ENCODE measurements around the gene HCRTR1. TPM values are rescaled to one million over a fixed set of nuclear protein-coding genes. Genes with fewer than 3 reads are reported as not detected.
A peak's percentile ranks its signal among the peaks of the same experiment; 100 is the strongest.

Gene HCRTR1
- 0.28 TPM for polyA plus RNA-seq (2013, experiment 1 of 2)
- polyA plus RNA-seq (2013, experiment 2 of 2) = 0.22 TPM

GRCh38 chr1:31617218-31617915 lies at the start of gene HCRTR1:
TSS of gene HCRTR1 (plus strand) at chr1:31617689. CDS start at chr1:31619193, 1,504 bp downstream.
- Histone ChIP-seq H2BK12ac (ENCODE audit: low read length) (peak within 1 kb of the TSS; percentile 95), H2AK5ac (ENCODE audit: low read depth, low read length) (no peak within 1 kb of the TSS), H4K8ac (ENCODE audit: low read depth, low read length) (no peak within 1 kb of the TSS), H3K36me3 (replicated peaks in 1 of 2; ENCODE audit: control insufficient read depth in 2 of 2, insufficient read depth in 2 of 2, low read length in 2 of 2) (no peaks in the 10 kb centered on the region), H3K9me3 (replicated peaks in 1 of 2; ENCODE audit: control insufficient read depth in 2 of 2, insufficient read depth in 1 of 2, low read depth in 1 of 2, low read length in 2 of 2) (no peaks in the 10 kb centered on the region), H3K4ac (ENCODE audit: low read length) (no peak within 1 kb of the TSS), H3K4me3 (ENCODE audit: low read length in 2 of 2) (peak within 1 kb of the TSS; percentile 46 to 87), H3K79me1 (ENCODE audit: low read depth, low read length) (no peaks in the 10 kb centered on the region), H3K4me2 (ENCODE audit: insufficient read depth, low read length, poor library complexity, severe bottlenecking) (peak within 1 kb of the TSS; percentile 95), H4K91ac (ENCODE audit: low read depth, low read length, poor library complexity) (no peak within 1 kb of the TSS), H3K18ac (ENCODE audit: low read length) (peak within 1 kb of the TSS; percentile 93), H3K27me3 (ENCODE audit: control insufficient read depth in 3 of 3, insufficient read depth in 3 of 3, low read depth in 1 of 3, low read length in 3 of 3) (peaks cover 0 to 62% (median 18%) of the 10 kb centered on the region in 3 experiments), H3K9ac (ENCODE audit: low read depth, low read length, poor library complexity) (peak within 1 kb of the TSS; percentile 85), H3K27ac (replicated peaks; ENCODE audit: low read length) (no peak within 1 kb of the TSS), H2AFZ (ENCODE audit: low read length) (peak within 1 kb of the TSS; percentile 98), H2BK15ac (ENCODE audit: low read length) (no peak within 1 kb of the TSS), H3K14ac (ENCODE audit: low read length) (no peak within 1 kb of the TSS), H2BK120ac (ENCODE audit: low read depth, low read length) (peak within 1 kb of the TSS; percentile 20), H3K23ac (ENCODE audit: low read depth, low read length, poor library complexity) (no peak within 1 kb of the TSS), H3K4me1 (ENCODE audit: control insufficient read depth in 2 of 2, insufficient read depth in 1 of 2, low read depth in 1 of 2, low read length in 2 of 2) (peaks cover 4 to 12% of the 10 kb centered on the region in 2 donors), H2BK5ac (ENCODE audit: low read length) (no peak within 1 kb of the TSS)
- WGBS, 2 donors (ENCODE audit: extremely low coverage in 2 of 2, insufficient read length in 2 of 2, insufficient replicate concordance in 1 of 2) = no CpG with 5 or more reads among the region's 48 CpGs
- no peak for DNase-seq (ENCODE audit: low spot score)

GRCh38 chr1:31567956-31568570 lies 49.4 kb upstream of the HCRTR1 start:
- Histone ChIP-seq H3K23ac (ENCODE audit: low read depth, low read length, poor library complexity) (no peak overlapping the region), H3K27me3 (ENCODE audit: control insufficient read depth in 3 of 3, insufficient read depth in 3 of 3, low read depth in 1 of 3, low read length in 3 of 3) (peaks cover 0 to 18% (median 2%) of the 10 kb centered on the region in 3 experiments), H2AFZ (ENCODE audit: low read length) (no peak overlapping the region), H2BK120ac (ENCODE audit: low read depth, low read length) (no peak overlapping the region), H3K79me1 (ENCODE audit: low read depth, low read length) (no peaks in the 10 kb centered on the region), H2BK15ac (ENCODE audit: low read length) (no peak overlapping the region), H3K4me2 (ENCODE audit: insufficient read depth, low read length, poor library complexity, severe bottlenecking) (no peak overlapping the region), H2BK12ac (ENCODE audit: low read length) (no peak overlapping the region), H3K9me3 (replicated peaks in 1 of 2; ENCODE audit: control insufficient read depth in 2 of 2, insufficient read depth in 1 of 2, low read depth in 1 of 2, low read length in 2 of 2) (no peaks in the 10 kb centered on the region), H3K36me3 (replicated peaks in 1 of 2; ENCODE audit: control insufficient read depth in 2 of 2, insufficient read depth in 2 of 2, low read length in 2 of 2) (no peaks in the 10 kb centered on the region), H3K18ac (ENCODE audit: low read length) (no peak overlapping the region), H3K9ac (ENCODE audit: low read depth, low read length, poor library complexity) (no peak overlapping the region), H3K14ac (ENCODE audit: low read length) (no peak overlapping the region), H3K4ac (ENCODE audit: low read length) (peak overlapping the region; percentile 38), H4K8ac (ENCODE audit: low read depth, low read length) (no peak overlapping the region), H3K4me1 (ENCODE audit: control insufficient read depth in 2 of 2, insufficient read depth in 1 of 2, low read depth in 1 of 2, low read length in 2 of 2) (peaks cover 0 to 2% of the 10 kb centered on the region in 2 donors), H2AK5ac (ENCODE audit: low read depth, low read length) (no peak overlapping the region), H3K27ac (replicated peaks; ENCODE audit: low read length) (no peak overlapping the region), H2BK5ac (ENCODE audit: low read length) (no peak overlapping the region), H4K91ac (ENCODE audit: low read depth, low read length, poor library complexity) (no peak overlapping the region), H3K4me3 (ENCODE audit: low read length in 2 of 2) (no peak overlapping the region)
- no peak for DNase-seq (ENCODE audit: low spot score)
- WGBS, 2 donors (ENCODE audit: extremely low coverage in 2 of 2, insufficient read length in 2 of 2, insufficient replicate concordance in 1 of 2) = no CpG with 5 or more reads among the region's 10 CpGs

- H3K4ac ChIP-seq (ENCODE audit: low read length) = no peak overlapping the region
- no CpG with 5 or more reads among the region's 11 CpGs for WGBS, 2 donors (ENCODE audit: extremely low coverage in 2 of 2, insufficient read length in 2 of 2, insufficient replicate concordance in 1 of 2)
- H3K4me3 ChIP-seq (ENCODE audit: low read length in 2 of 2) = no peak overlapping the region
- no peak overlapping the region for H4K8ac ChIP-seq (ENCODE audit: low read depth, low read length)
- no peak overlapping the region for H2BK5ac ChIP-seq (ENCODE audit: low read length)
- no peaks in the 10 kb centered on the region for H3K79me1 ChIP-seq (ENCODE audit: low read depth, low read length)
- H3K9ac ChIP-seq (ENCODE audit: low read depth, low read length, poor library complexity) = peak overlapping the region; percentile 24
- no peak overlapping the region for H2AK5ac ChIP-seq (ENCODE audit: low read depth, low read length)
- no peaks in the 10 kb centered on the region for H3K9me3 ChIP-seq (replicated peaks in 1 of 2; ENCODE audit: control insufficient read depth in 2 of 2, insufficient read depth in 1 of 2, low read depth in 1 of 2, low read length in 2 of 2)
- no peak overlapping the region for H3K14ac ChIP-seq (ENCODE audit: low read length)
- peak overlapping the region; percentile 65 for H2AFZ ChIP-seq (ENCODE audit: low read length)
- peaks cover 0 to 2% of the 10 kb centered on the region in 2 donors for H3K4me1 ChIP-seq (ENCODE audit: control insufficient read depth in 2 of 2, insufficient read depth in 1 of 2, low read depth in 1 of 2, low read length in 2 of 2)
- H3K4me2 ChIP-seq (ENCODE audit: insufficient read depth, low read length, poor library complexity, severe bottlenecking) = no peak overlapping the region
- peak overlapping the region; percentile 45 for H3K18ac ChIP-seq (ENCODE audit: low read length)
- H4K91ac ChIP-seq (ENCODE audit: low read depth, low read length, poor library complexity) = no peak overlapping the region
- no peak for DNase-seq (ENCODE audit: low spot score)
- H3K23ac ChIP-seq (ENCODE audit: low read depth, low read length, poor library complexity) = no peak overlapping the region
- H3K36me3 ChIP-seq (replicated peaks in 1 of 2; ENCODE audit: control insufficient read depth in 2 of 2, insufficient read depth in 2 of 2, low read length in 2 of 2) = no peaks in the 10 kb centered on the region
- H3K27me3 ChIP-seq (ENCODE audit: control insufficient read depth in 3 of 3, insufficient read depth in 3 of 3, low read depth in 1 of 3, low read length in 3 of 3) = peaks cover 0 to 23% (median 2%) of the 10 kb centered on the region in 3 experiments
- H2BK12ac ChIP-seq (ENCODE audit: low read length) = no peak overlapping the region
- H2BK15ac ChIP-seq (ENCODE audit: low read length) = peak overlapping the region; percentile 11
- no peak overlapping the region for H3K27ac ChIP-seq (replicated peaks; ENCODE audit: low read length)
- H2BK120ac ChIP-seq (ENCODE audit: low read depth, low read length) = no peak overlapping the region
These were observed 48.4 kb upstream of the HCRTR1 start for GRCh38 chr1:31568895-31569595.

All from neuronal stem cell (in vitro differentiated cells).